IMR-90 (cell line): ENCODE data around the gene C19orf85. TPM values are rescaled to one million over a fixed set of nuclear protein-coding genes. Genes with fewer than 3 reads are reported as not detected.

Experiments
- ATAC-seq: fragments of 200-7000 bp; cut with Tn5 transposase; 2 replicates; pipeline ENCODE4 v1.9.1; 2020; ENCODE audit warnings: low read depth, mild to moderate bottlenecking, moderate library complexity
- BruUV-seq: library from RNA; stranded (reverse); fragments of 400-500 nt; replicated peaks from 2 replicates; lab custom pipeline; 2021; lab: Mats Ljungman, UMichigan
- CTCF ChIA-PET: fragments of 300-600 bp; formaldehyde crosslinking; extraction: SDS; loops from one replicate; lab custom pipeline; 2021; ENCODE audit warnings: antibody characterized with exemption; lab: Yijun Ruan, JAX
- POLR2A ChIA-PET: fragments of 300-600 bp; sonication (Branson Sonifier 250); formaldehyde crosslinking; loops from one replicate; lab custom pipeline; 2022; ENCODE audit warnings: antibody characterized with exemption; ENCODE audit not compliant: unreplicated experiment; lab: Charles Lee
- DNase-seq: peaks from one replicate; pipeline ENCODE4 v3.0.0; 2013
- H2AFZ ChIP-seq: replicated peaks from 2 replicates; pipeline ENCODE3; 2013; ENCODE audit warnings: low read length, mild to moderate bottlenecking; ENCODE audit not compliant: poor library complexity
- H2AK5ac ChIP-seq: 2 replicates; pipeline ENCODE4 v1.6.1; 2013; ENCODE audit warnings: low read depth, low read length, inconsistent platforms
- H2AK9ac ChIP-seq: replicated peaks from 2 replicates; pipeline ENCODE3; 2013; ENCODE audit warnings: mild to moderate bottlenecking, low read depth, low read length, moderate library complexity; ENCODE audit not compliant: poor library complexity
- H2BK120ac ChIP-seq: 2 replicates; pipeline ENCODE4 v1.6.1; 2013; ENCODE audit warnings: low read depth, low read length, inconsistent platforms
- H2BK15ac ChIP-seq: 3 replicates; pipeline ENCODE4 v1.6.1; 2013; ENCODE audit warnings: low read depth, low read length, inconsistent platforms
- H2BK20ac ChIP-seq: 2 replicates; pipeline ENCODE4 v1.6.1; 2013; ENCODE audit warnings: low read depth, mild to moderate bottlenecking, inconsistent platforms, low read length, moderate library complexity
- H2BK5ac ChIP-seq: 2 replicates; pipeline ENCODE4 v1.6.1; 2013; ENCODE audit warnings: mild to moderate bottlenecking, low read depth, low read length, inconsistent platforms; ENCODE audit not compliant: poor library complexity, severe bottlenecking
- H3K14ac ChIP-seq: replicated peaks from 2 replicates; pipeline ENCODE4 v1.6.1; 2013; ENCODE audit warnings: low read depth, low read length, inconsistent platforms
- H3K18ac ChIP-seq: 2 replicates; pipeline ENCODE4 v1.6.1; 2013; ENCODE audit warnings: low read depth, low read length, control low read depth
- H3K23ac ChIP-seq: 2 replicates; pipeline ENCODE4 v1.6.1; 2013; ENCODE audit warnings: low read depth, low read length, inconsistent platforms
- H3K27ac ChIP-seq: 2 replicates; pipeline ENCODE4 v1.5.1; 2013; ENCODE audit warnings: mild to moderate bottlenecking, control low read depth, low read length; ENCODE audit not compliant: insufficient read depth
- H3K27me3 ChIP-seq: 2 replicates; pipeline ENCODE4 v1.6.1; 2013; ENCODE audit warnings: low read length; ENCODE audit not compliant: control insufficient read depth, insufficient read depth
- H3K36me3 ChIP-seq: 2 replicates; pipeline ENCODE4 v1.6.1; 2013; ENCODE audit warnings: low read length, mixed read lengths; ENCODE audit not compliant: control insufficient read depth, insufficient read depth
- H3K4ac ChIP-seq: 2 replicates; pipeline ENCODE4 v1.6.1; 2013; ENCODE audit warnings: low read depth, low read length, inconsistent platforms
- H3K4me1 ChIP-seq: 2 replicates; pipeline ENCODE4 v1.6.1; 2013; ENCODE audit warnings: low read length, mixed read lengths; ENCODE audit not compliant: control insufficient read depth, insufficient read depth
- H3K4me2 ChIP-seq: 2 replicates; pipeline ENCODE4 v1.6.1; 2013; ENCODE audit warnings: low read depth, mild to moderate bottlenecking, control low read depth, low read length, moderate library complexity
- H3K4me3 ChIP-seq: 2 replicates; pipeline ENCODE4 v1.5.1; 2013; ENCODE audit warnings: low read depth, mild to moderate bottlenecking, control low read depth, low read length, moderate library complexity; ENCODE audit not compliant: insufficient read depth
- H3K56ac ChIP-seq: 2 replicates; pipeline ENCODE4 v1.6.1; 2013; ENCODE audit warnings: low read length, inconsistent platforms; ENCODE audit not compliant: insufficient read depth; ENCODE audit errors: extremely low read depth
- H3K79me1 ChIP-seq, 2 experiments: 2 replicates each; pipeline ENCODE4 v1.6.1; 2013; ENCODE audit warnings: low read length in 2 of 2, inconsistent platforms in 1 of 2, low read depth in 1 of 2
- H3K9ac ChIP-seq: 2 replicates; pipeline ENCODE4 v1.6.1; 2013; ENCODE audit warnings: low read depth, low read length, control low read depth
- H3K9me1 ChIP-seq: 2 replicates; pipeline ENCODE4 v1.6.1; 2013; ENCODE audit warnings: low read length, inconsistent platforms; ENCODE audit not compliant: insufficient read depth
- H3K9me3 ChIP-seq: 2 replicates; pipeline ENCODE4 v1.6.1; 2013; ENCODE audit warnings: low read length; ENCODE audit not compliant: control insufficient read depth, insufficient read depth
- H4K20me1 ChIP-seq: 2 replicates; pipeline ENCODE4 v1.6.1; 2013; ENCODE audit warnings: low read length, inconsistent platforms; ENCODE audit not compliant: insufficient read depth
- H4K5ac ChIP-seq: 2 replicates; pipeline ENCODE4 v1.6.1; 2013; ENCODE audit warnings: mild to moderate bottlenecking, low read depth, low read length, control low read depth
- H4K8ac ChIP-seq, 2 experiments: 2 replicates each; pipeline ENCODE4 v1.6.1; 2013; ENCODE audit warnings: low read depth in 2 of 2, low read length in 2 of 2, control low read depth in 1 of 2, inconsistent platforms in 1 of 2
- H4K91ac ChIP-seq: 2 replicates; pipeline ENCODE4 v1.6.1; 2013; ENCODE audit warnings: low read depth, low read length, inconsistent platforms; ENCODE audit not compliant: insufficient read depth
- CEBPB ChIP-seq: IDR thresholded peaks from 2 replicates; pipeline ENCODE4 v1.6.1; 2012; ENCODE audit warnings: low read depth, low read length, improper control_type of control experiment
- CHD1 ChIP-seq: IDR thresholded peaks from 2 replicates; pipeline ENCODE4 v1.6.1; 2012; ENCODE audit warnings: low read depth, low read length, improper control_type of control experiment
- FOS ChIP-seq: fragments of 150-350 bp; IDR thresholded peaks from 2 replicates; pipeline ENCODE4 v1.6.1; 2016; ENCODE audit warnings: low read depth, low read length
- MAFK ChIP-seq: IDR thresholded peaks from 2 replicates; pipeline ENCODE4 v1.6.1; 2012; ENCODE audit warnings: low read depth, low read length, improper control_type of control experiment
- MXI1 ChIP-seq: IDR thresholded peaks from 2 replicates; pipeline ENCODE4 v1.6.1; 2012; ENCODE audit warnings: low read depth, mild to moderate bottlenecking, low read length, moderate library complexity, borderline replicate concordance
- NFE2L2 ChIP-seq: fragments of 150-350 bp; IDR thresholded peaks from 2 replicates; pipeline ENCODE4 v1.6.1; 2016; ENCODE audit warnings: low read depth, mild to moderate bottlenecking, low read length
- POLR2A ChIP-seq: IDR thresholded peaks from 2 replicates; pipeline ENCODE4 v1.6.1; 2012; ENCODE audit warnings: mild to moderate bottlenecking, low read depth, low read length
- RAD21 ChIP-seq: IDR thresholded peaks from 2 replicates; pipeline ENCODE4 v1.6.1; 2012; ENCODE audit warnings: low read length, improper control_type of control experiment
- RCOR1 ChIP-seq: IDR thresholded peaks from 2 replicates; pipeline ENCODE4 v1.6.1; 2012; ENCODE audit warnings: mild to moderate bottlenecking, low read length, improper control_type of control experiment; ENCODE audit not compliant: insufficient replicate concordance
- SMC3 ChIP-seq: fragments of 150-350 bp; IDR thresholded peaks from 2 replicates; pipeline ENCODE4 v1.6.1; 2016; ENCODE audit warnings: low read depth, mild to moderate bottlenecking, antibody characterized with exemption, low read length, moderate library complexity
- WGBS, 2 experiments: methylation state at CpG; one replicate each; pipeline versions ENCODE4 v1.1.5 to v1.1.7; 2013; ENCODE audit warnings: missing lambda C conversion rate in 2 of 2; ENCODE audit not compliant: insufficient read length in 1 of 2; ENCODE audit errors: extremely low coverage in 2 of 2; 5-methylcytosine and 5-hydroxymethylcytosine counted together
- dilution Hi-C: fragments of 300-500 bp; cut with HindIII; formaldehyde crosslinking; loops from one replicate; pipeline ENCODE4 v1.14.3; 2018; ENCODE audit warnings: low sequenced_read_pairs; ENCODE audit not compliant: unreplicated experiment
- in situ Hi-C: fragments of 300-500 bp; cut with MboI; formaldehyde crosslinking; loops from 3 replicates; pipeline ENCODE4 v1.14.3; 2019; ENCODE audit warnings: low sequenced_read_pairs, inconsistent platforms, mixed read lengths
- intact Hi-C: fragments of 100-400 bp; cut with micrococcal nuclease; formaldehyde crosslinking; loops from 2 replicates; pipeline ENCODE4 v1.10.0; 2022
- polyA plus RNA-seq, 3 experiments: library from polyadenylated mRNA; depleted of rRNA; stranded (reverse); fragments of >200 nt; gene quantifications; 2 replicates each; pipeline ENCODE4 v1.2.3, GENCODE V29; 2012; ENCODE audit warnings: low replicate concordance in 1 of 3
- total RNA-seq: library from RNA; depleted of rRNA; stranded (reverse); fragments of >200 nt; gene quantifications from 2 replicates; pipeline ENCODE4 v1.2.3, GENCODE V29; 2012
- TF ChIP-seq, protein P1 (sequence below): fragments of 150-350 bp; IDR thresholded peaks from 2 replicates; pipeline ENCODE4 v1.6.1; 2017; ENCODE audit warnings: mild to moderate bottlenecking, antibody characterized with exemption, low read length, low read depth
- TF ChIP-seq, protein P2 (sequence below): conservative IDR thresholded peaks from 2 replicates; pipeline ENCODE4 v1.5.1; 2012; ENCODE audit warnings: mild to moderate bottlenecking, low read depth, low read length, improper control_type of control experiment
- TF ChIP-seq, protein P3 (sequence below): fragments of 150-350 bp; IDR thresholded peaks from 2 replicates; pipeline ENCODE4 v1.6.1; 2016; ENCODE audit warnings: low read depth, mild to moderate bottlenecking, low read length, moderate library complexity, borderline replicate concordance

C19orf85 gene
- total and polyA plus RNA-seq, 2 of the 4 experiments (the other 2 are of a cell fraction) = not detected

DNA sequence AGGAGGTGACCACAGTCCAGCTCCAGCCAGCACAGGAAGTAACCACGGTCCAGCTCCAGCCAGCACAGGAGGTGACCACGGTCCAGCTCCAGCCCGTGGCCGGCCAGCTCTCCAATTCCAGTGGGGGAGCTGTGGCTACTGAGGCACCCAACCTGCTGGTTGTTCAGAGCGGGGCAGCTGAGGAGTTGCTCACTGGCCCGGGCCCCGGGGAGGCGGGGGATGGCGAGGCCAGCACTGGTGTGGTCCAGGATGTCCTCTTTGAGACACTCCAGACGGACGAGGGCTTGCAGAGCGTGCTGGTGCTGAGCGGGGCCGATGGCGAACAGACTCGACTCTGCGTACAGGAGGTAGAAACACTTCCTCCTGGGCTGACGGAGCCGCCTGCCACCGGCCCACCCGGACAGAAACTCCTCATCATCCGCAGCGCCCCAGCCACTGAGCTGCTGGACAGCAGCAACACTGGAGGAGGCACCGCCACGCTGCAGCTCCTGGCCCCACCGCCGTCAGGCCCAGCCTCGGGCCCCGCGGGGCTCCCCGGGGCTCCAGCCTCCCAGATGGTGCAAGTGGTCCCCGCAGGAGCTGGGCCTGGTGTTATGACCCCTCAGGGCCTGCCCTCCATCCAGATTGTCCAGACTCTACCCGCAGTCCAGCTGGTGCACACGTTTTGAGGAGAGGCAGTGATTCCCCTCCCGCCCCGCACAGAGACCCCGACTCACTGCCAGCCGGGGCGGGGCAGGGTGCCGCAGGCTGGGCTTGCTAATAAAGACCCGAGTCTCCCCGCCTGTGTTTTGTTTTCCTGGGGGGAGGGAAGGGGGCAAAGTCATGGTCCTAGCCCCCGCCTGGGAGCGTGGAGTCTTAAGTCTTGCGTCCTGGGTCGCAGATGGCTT lies 19.4 kb upstream of the C19orf85 start:
- Histone ChIP-seq H3K4me2 (peak overlapping the region; percentile 88; the same call in 1 of the 2 replicates), H4K8ac (0 out of 4 replicates have a peak overlapping the region, but pooled peaks of 1 of the 2 experiments have one; percentile 15), H3K27me3 (no peaks in the 10 kb centered on the region), H4K20me1 (0 out of 2 replicates have a peak, but pooled peaks cover 4% of the 10 kb centered on the region), H3K4me1 (peaks cover 26% of the 10 kb centered on the region), H3K14ac (peak overlapping the region; percentile 53; the same call in 1 of the 2 replicates), H3K27ac (no peak overlapping the region; the same call in 1 of the 2 replicates), H2BK5ac (no peak overlapping the region), H3K36me3 (peaks cover 12% of the 10 kb centered on the region; the same call in 1 of the 2 replicates), H2AFZ (peak overlapping the region; percentile 21), H2BK120ac (no peak overlapping the region), H2BK20ac (no peak overlapping the region), H3K4ac (no peak overlapping the region), H3K18ac (no peak overlapping the region), H3K4me3 (no peak overlapping the region), H3K56ac (no peak overlapping the region), H3K79me1 (peaks cover 10 to 46% of the 10 kb centered on the region in 2 experiments), H3K9ac (0 out of 2 replicates have a peak overlapping the region, but pooled peaks have one; percentile 69), H2BK15ac (no peak overlapping the region), H3K23ac (no peak overlapping the region), H3K9me3 (no peaks in the 10 kb centered on the region), H4K91ac (no peak overlapping the region), H2AK9ac (peak overlapping the region; percentile 99), H4K5ac (no peak overlapping the region), H2AK5ac (peak overlapping the region; percentile 13; the same call in 1 of the 2 replicates), H3K9me1 (peaks cover 9% of the 10 kb centered on the region; the same call in 1 of the 2 replicates)
- CTCF ChIA-PET = interaction anchor here (1.0 kb wide), 1 partner anchor 16 kb away, joined by 6 read pairs; no protein-coding TSS in a partner anchor
- WGBS, 2 experiments = 87% methylated on average over 28 of the region's 46 CpGs; no CpG with 5 or more reads in 1 of the 2 experiments
- POLR2A ChIA-PET = no interaction called here
- in situ Hi-C loops (loop anchor here (25.0 kb wide), 1 partner anchor 1022 kb away; the partner anchor contains the start of genes CDC42EP5 and LENG9), dilution Hi-C loops (no loop called here), intact Hi-C loops (no loop called here)
- no peak for ATAC-seq
- no peak for DNase-seq
- no TSS peak for BruUV-seq
- TF ChIP-seq, protein P1, sequence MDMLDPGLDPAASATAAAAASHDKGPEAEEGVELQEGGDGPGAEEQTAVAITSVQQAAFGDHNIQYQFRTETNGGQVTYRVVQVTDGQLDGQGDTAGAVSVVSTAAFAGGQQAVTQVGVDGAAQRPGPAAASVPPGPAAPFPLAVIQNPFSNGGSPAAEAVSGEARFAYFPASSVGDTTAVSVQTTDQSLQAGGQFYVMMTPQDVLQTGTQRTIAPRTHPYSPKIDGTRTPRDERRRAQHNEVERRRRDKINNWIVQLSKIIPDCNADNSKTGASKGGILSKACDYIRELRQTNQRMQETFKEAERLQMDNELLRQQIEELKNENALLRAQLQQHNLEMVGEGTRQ = no peak
- TF ChIP-seq RCOR1 (no peak), MXI1 (no peak), FOS (no peak), NFE2L2 (no peak), POLR2A (no peak), MAFK (no peak), CEBPB (no peak), CHD1 (no peak), SMC3 (no peak), RAD21 (no peak)
- TF ChIP-seq, protein P2, sequence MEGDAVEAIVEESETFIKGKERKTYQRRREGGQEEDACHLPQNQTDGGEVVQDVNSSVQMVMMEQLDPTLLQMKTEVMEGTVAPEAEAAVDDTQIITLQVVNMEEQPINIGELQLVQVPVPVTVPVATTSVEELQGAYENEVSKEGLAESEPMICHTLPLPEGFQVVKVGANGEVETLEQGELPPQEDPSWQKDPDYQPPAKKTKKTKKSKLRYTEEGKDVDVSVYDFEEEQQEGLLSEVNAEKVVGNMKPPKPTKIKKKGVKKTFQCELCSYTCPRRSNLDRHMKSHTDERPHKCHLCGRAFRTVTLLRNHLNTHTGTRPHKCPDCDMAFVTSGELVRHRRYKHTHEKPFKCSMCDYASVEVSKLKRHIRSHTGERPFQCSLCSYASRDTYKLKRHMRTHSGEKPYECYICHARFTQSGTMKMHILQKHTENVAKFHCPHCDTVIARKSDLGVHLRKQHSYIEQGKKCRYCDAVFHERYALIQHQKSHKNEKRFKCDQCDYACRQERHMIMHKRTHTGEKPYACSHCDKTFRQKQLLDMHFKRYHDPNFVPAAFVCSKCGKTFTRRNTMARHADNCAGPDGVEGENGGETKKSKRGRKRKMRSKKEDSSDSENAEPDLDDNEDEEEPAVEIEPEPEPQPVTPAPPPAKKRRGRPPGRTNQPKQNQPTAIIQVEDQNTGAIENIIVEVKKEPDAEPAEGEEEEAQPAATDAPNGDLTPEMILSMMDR = no peak
- TF ChIP-seq, protein P3, sequence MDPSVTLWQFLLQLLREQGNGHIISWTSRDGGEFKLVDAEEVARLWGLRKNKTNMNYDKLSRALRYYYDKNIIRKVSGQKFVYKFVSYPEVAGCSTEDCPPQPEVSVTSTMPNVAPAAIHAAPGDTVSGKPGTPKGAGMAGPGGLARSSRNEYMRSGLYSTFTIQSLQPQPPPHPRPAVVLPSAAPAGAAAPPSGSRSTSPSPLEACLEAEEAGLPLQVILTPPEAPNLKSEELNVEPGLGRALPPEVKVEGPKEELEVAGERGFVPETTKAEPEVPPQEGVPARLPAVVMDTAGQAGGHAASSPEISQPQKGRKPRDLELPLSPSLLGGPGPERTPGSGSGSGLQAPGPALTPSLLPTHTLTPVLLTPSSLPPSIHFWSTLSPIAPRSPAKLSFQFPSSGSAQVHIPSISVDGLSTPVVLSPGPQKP = no peak
